GM21423 (cell line): ENCODE measurements around the gene PLOD1.
"Not testable (repeated sequence)": the region's sequence is repeated elsewhere in the genome, so short reads cannot be mapped to it uniquely, and the experiment has no call there.

Source experiments
- ATAC-seq: cut with Tn5 transposase; IDR thresholded peaks from one replicate; pipeline ENCODE4 v1.9.1; 2021; ENCODE audit warnings: mild to moderate bottlenecking, moderate library complexity; ENCODE audit not compliant: unreplicated experiment

The PLOD1 gene

DNA sequence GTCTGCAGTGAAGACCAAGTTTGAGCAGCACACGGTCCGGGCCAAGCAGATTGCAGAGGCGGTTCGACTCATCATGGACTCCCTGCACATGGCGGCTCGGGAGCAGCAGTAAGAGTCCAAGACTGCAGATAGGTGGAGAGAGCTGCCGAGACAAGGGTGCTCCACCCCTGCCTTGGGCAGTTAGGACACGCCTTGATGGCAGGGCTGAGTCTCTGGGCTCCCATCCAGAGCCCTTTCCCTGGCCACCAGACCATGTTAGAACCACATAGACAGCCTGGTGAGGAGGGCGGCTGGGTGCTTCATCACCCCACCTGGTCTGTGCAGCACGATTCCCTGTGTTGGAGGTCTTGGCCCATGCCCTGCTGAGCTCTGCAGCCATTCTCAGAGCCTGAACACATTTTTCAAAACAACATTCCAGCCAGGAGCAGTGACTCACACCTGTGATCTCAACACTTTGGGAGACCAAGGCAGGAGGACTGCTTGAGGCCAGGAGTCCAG, 67.5 kb downstream of the PLOD1 start:
- ATAC-seq, result no peak

GRCh38 chr1:12003762-12004161, 69.2 kb downstream of the PLOD1 start:
- ATAC-seq, result no peak

- no peak for ATAC-seq
Observed at GRCh38 chr1:12005488-12006166, 71.1 kb downstream of the PLOD1 start.

DNA sequence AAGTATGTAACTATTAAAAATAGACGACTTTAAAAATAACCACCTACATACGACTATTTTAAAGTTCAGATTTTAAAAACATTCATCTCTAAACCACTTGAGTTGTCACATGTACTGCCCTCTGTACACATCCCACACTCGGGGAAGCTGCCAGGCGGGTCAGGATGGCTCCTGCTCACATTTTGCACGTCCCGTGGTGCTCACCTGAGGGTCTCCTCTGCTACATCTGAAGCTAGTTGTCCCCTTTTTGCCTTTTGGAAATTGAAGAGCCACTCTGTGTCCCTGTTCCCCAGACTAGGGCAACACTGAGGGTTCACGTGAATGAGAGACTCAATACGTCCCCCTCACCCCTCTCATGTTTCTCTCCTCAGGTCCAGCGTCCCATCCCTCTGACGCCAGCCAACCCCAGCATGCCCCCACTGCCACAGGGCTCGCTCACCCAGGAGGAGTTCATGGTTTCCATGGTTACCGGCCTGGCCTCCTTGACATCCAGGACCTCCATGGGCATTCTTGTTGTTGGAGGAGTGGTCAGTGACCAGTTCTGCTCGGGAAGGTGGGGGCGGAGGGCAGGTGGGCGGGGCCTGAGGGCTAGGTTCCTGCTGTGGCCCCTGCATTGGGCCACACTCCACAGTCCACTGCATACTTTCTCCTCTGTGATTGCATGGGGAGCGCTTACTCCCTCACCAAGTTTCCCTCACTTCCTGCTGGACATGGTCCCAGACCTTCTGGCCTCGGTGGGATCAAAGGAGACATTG, 71.8 kb downstream of the PLOD1 start:
- no peak for ATAC-seq

DNA sequence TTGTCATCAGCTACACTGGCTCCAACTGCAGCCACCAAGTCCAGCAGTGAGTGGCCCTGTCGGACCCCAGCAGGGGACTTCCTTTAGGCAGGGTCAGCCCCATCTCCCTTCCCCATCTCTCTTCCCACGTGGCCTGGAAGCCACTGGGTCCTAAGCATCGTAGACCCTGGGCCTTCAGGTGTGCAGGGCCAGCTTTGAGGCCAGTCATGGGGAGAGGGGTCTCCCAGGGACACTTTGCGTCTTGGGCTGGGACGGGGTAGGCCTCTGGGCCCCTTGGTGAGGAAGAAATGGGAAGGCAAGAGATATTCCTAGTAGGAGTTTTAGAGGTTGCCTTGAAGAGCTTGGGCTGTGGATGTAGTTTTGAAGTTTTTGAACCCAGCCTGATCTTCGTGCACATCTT, 72.7 kb downstream of the PLOD1 start:
- no peak for ATAC-seq

DNA sequence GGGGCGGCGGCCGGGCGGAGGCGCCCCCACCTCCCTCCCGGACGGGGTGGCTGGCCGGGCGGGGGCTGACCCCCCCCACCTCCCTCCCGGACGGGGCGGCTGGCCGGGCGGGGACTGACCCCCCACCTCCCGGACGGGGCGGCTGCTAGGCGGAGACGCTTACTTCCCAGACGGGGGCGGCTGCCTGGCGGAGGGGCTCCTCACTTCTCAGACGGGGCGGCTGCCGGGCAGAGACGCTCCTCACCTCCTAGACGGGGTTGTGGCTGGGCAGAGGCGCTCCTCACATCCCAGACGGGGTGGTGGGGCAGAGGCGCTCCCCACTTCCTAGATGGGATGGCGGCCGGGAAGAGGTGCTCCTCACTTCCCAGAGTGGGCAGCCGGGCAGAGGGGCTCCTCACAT, 73.8 kb downstream of the PLOD1 start:
- not testable (repeated sequence) for ATAC-seq

DNA sequence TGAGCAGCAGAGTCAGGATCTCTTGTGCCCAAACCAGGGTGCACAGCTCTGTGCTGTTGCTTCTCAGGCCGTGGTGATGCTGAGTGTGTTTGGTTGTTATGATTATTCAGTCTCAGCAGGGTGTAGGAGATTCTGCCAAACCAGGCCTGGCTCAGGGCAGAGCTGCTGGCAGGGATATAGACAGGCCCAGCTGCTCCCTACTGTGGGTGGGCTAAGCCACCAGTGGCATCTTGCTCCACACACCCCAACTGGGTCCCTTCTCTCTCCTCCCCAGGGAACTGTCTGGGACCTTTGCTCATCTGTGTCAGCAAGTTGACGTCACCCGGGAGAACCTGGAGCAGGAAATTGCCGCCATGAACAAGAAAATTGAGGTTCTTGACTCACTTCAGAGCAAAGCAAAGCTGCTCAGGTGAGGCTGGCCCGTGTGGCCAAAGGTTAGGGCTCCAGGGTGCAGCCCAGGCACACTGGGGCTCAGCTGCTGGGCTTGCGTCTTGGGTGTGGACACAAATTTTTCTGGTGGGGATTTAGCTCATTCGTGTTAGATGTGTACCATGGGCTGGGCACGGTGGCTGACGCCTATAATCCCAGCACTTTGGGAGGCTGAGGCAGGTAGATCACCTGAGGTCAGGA, 74.9 kb downstream of the PLOD1 start:
- ATAC-seq, result no peak

DNA sequence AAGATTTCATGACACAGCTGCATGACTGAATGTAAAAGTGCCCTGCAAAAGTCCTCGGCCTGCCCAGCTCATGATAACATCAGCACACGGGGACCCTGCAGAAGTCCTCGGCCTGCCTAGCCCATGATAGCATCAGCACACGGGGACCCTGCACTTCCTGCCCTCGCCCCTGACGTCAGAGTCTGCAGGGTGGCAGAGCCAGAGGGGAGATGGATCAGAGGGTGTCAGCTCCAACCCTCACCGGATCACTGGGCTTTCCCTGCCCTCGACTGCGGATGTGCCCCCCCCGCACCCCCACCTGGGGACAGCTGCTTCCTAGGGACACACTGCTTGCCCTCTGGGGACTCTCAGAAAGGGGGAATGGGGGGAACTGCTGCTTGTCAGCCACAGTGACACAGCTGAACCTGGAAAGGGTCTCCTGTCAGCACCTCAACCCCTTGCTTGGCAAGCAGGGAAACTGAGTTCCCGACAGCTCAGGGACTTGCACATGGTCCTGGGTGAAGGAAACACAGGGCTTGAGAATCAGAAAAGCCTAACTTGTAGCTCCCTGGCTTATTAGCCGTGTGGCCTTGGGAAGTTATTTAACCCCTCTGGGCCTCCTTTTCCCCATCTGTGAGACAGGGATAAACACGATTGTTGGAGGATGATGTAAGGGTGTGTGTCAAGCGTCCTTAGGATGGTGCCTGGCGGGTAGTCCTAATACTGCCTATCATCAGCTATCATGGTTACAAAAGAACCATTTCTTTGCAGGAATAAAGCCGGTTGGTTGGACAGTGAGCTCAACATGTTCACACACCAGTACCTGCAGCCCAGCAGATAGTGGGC, 76.4 kb downstream of the PLOD1 start:
- no peak for ATAC-seq

DNA sequence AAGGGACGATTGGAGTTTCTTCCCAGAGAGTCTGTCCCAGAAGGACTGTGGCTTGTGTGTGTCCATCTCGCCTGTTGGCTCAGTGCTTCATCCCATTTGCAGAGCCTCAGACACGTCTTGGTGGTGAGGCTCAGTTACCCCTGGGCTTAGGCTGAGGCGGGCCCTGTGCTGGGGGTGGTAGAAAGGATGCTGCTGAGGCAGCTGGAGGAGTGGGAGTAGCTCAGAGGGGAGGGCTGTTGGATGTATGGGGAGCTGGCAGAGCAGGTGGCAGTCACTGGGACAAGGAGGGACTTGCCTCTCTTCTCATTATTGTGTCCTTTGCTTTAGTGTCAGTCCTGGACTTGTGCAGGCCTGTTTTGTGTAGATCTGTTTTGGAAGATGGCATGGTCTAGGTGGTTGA, 77.5 kb downstream of the PLOD1 start:
- no peak for ATAC-seq

DNA sequence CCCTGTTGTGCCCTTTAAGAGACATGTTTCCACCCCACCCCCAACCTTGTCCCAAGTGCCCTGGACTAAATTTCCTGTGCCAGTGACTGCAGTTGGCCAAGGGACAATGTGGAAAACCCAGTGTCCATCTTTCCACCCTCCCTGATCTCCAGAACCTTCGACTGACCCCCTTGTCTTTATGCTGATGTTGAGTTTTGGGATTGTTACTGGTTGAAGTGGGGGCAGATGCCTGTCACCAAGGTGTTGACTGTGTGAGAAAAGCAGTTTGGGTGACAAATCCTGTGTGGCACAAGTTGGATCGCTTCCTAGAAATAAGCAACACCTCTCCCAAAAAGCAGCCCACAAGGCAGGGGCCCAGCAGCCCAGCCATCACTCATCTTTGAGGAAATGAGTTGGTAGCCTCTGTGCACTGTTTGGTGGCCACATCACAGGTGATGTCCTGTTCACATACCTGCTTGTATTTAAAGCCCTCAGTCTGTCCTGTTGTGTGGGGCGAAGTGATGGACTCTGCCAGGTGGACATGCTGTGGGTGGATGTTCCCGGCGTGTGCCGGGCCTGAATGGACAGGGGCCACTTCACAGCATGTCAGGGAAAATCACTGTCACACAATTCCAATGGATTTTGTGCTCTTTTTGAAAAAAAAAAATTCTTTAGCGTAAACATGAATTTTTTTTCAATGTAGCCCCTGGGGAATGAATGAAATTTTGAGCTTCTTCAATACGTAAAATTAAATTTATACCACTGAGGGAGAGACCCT, 78.2 kb downstream of the PLOD1 start:
- ATAC-seq, result no peak

DNA sequence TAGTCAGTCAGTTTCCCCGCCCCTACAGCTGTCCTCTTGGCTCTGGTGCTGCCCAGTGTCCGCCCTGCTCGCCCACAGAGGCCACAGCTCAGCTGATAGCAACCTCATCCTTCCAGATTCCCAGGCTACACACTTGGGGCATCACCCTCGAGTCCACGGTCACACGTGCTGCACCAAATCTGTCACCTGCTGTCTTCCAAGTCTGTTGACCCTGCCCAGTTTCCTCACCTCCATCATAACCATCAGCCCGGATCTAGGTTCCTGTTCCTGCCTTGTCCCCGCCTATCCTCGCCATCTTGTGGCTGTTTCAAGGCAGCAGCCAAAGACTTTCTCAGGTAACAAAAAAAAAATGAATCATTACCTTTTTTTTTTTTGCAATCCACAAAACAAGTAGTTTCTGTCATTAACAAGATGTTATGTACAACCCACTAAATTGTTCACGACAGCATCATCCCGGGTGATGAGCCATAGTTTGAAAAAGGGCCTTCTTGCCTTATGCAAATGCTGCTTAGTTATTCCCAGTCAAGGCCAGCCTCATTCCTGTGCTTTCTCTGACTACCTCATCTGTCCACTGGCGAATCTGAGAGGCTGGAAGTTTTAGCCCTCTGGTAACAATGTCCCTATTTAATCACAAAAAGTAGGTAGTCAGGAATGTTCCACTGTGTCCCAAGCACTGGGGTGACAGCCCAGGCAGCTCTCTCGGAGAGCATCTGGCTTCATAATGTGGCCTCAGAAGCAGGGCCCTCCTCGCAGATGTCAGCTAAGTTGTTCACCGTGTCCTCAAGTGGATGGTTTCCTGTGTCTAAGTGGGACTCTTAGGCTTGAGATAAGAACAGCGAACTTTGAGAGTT, 79.8 kb downstream of the PLOD1 start:
- ATAC-seq, result no peak

DNA sequence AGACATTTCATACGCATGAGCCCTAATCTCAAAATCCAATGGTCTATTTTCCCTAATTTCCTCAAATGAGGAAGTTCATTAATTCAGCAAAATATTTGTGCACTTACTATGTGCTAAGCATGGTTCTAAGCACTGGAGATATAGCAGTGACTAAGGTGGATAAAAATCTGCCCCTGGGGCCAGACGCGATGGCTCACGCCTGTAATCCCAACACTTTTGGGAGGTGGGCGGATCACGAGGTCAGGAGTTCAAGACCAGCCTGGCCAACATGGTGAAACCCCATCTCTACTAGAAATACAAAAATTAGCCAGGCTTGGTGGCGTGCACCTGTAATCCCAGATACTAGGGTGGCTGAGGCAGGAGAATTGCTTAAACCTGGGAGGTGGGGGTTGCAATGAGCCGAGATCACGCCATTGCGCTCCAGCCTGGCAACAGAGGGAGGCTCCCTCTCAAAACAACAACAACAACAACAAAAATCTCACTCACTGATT, 80.5 kb downstream of the PLOD1 start:
- ATAC-seq, result no peak

GRCh38 chr1:12015499-12015898, 81.0 kb downstream of the PLOD1 start:
- no peak for ATAC-seq

- no peak for ATAC-seq
Observed at GRCh38 chr1:12016182-12016581, 81.7 kb downstream of the PLOD1 start.

DNA sequence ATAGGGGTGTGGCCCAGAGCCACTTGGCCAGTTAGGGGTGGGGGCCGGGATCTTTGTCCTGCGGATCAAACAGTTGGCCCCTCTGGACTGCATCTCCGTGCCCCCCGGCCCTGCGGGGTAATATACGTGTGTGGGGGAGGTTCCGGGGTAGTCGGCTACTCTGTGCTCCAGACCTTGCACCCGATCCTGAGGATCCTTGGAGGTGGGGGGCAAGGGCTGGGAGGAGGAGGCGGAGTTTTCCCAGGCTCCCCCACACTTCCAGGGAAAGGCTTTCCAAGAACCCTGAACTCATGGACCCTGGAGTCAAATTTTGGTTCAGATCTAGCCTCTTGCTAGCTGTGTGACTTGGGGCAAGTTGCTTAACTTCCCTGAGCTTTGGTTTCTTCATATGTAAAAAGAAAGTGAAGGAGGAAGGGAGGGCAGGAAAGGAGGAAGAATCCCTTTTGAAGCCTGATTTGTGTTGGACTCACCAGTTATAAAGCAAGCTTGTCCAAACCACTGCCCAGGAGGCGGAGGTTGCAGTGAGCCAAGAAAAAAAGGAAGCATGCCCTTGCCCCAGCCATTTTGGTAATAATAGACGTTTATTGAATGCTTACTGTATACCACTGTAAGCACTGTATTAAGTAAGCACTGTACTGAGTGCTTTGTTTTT, 85.5 kb downstream of the PLOD1 start:
- no peak for ATAC-seq

DNA sequence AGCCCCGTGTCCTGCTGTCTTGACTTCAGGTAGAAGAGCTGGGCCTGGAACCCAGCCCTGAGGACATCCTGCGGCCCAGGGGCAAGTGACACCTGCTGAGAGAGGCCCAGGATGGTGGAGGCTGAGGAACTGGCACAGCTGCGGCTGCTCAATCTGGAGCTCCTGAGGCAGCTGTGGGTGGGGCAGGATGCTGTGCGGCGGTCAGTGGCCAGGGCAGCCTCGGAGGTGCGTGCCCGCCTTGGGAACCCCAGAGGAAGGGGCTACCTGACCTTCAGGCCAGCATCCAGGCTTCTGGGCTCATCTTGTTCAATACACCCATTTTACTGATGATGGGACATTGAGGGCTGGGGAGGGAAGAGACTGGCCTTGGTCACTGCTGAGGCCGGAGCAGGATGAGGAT, 87.1 kb downstream of the PLOD1 start:
- no peak for ATAC-seq

- no peak for ATAC-seq
Observed at GRCh38 chr1:12022036-12022435, 87.5 kb downstream of the PLOD1 start.
